Fibroblast of skin of back (primary cell): ENCODE measurements around the gene CHAD. TPM values are rescaled to one million over a fixed set of nuclear protein-coding genes. Genes with fewer than 3 reads are reported as not detected.
A peak's percentile ranks its signal among the peaks of the same experiment; 100 is the strongest.

Experiments used
- DNase-seq: peaks from one replicate; pipeline ENCODE4 v3.0.0-alpha.2; 2013
- polyA plus RNA-seq, 2 experiments: library from polyadenylated mRNA; unstranded; fragments of 120-200 nt; gene quantifications; one replicate each; pipeline ENCODE4 v1.2.1, GENCODE V29; 2013; ENCODE audit not compliant: insufficient read length in 2 of 2

CHAD gene, protein sequence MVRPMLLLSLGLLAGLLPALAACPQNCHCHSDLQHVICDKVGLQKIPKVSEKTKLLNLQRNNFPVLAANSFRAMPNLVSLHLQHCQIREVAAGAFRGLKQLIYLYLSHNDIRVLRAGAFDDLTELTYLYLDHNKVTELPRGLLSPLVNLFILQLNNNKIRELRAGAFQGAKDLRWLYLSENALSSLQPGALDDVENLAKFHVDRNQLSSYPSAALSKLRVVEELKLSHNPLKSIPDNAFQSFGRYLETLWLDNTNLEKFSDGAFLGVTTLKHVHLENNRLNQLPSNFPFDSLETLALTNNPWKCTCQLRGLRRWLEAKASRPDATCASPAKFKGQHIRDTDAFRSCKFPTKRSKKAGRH
- polyA plus RNA-seq (2013, experiment 1 of 2; ENCODE audit: insufficient read length), result 0.41 TPM
- polyA plus RNA-seq (2013, experiment 2 of 2; ENCODE audit: insufficient read length), result 0.44 TPM

GRCh38 chr17:50468304-50469207, at the start of gene CHAD:
TSS of gene CHAD (minus strand) at chr17:50468880. CDS start at chr17:50468813, 67 bp downstream.
- no peak for DNase-seq

DNA sequence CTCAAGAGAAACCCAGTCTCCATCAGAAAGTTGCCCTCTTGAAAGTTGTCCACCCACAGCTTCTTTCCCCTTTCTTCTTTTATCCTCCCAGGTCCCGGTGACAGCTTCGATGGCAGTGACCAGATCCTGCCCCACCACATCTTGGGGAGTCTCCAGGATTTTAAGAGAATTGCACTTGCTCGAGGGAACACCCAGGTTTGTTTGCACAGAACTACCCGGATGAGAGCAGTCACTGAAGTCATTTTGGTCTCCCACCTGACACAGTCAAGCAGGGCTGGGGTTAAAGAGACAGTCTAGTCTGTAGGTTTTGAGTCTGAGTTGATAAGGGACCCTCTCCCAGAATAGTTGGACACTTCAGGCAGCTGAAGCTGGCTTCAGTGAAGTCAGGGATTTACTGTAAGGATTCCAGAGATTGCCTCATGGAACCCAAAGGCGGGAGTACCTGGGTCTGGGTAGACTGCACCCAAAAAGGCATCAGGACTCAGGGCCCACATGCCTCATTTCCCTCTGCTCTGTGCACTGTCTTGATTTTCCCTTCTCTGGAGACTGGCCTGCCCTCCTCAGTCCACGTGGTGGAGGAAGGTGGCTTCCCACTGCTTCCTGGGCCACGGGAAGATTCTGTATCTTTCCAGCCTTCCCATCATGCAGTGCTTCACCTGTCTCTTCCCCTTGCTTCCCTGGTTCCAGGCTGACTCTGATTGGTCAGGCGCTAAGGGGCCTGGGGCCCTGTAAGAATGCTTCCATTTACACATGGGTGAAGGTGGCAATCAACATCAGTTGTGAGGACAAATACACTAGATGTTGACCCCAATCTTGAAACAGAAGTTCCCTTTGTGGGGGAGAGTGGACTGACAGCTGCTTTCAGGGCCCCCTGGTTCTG, 49.1 kb upstream of the CHAD start:
- no peak for DNase-seq

DNA sequence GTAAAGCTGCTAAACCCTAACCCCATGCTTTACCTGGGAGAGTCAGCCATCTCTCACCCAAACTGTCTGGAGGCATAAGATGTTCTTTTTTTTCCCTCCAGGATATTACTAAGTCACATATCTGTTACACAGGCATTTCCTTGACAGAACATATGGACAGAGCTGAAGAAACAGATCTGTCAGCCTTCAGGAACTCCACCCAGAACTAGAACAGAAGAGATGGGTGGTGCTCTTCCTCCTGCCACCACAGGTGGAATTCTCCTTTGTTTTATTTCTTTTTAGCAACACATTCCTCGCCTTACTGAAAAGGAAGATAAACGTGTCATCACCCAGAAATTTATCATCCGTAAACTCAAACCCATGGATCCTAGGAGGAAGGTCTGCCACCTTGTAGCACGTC, 48.3 kb upstream of the CHAD start:
- no peak for DNase-seq

DNA sequence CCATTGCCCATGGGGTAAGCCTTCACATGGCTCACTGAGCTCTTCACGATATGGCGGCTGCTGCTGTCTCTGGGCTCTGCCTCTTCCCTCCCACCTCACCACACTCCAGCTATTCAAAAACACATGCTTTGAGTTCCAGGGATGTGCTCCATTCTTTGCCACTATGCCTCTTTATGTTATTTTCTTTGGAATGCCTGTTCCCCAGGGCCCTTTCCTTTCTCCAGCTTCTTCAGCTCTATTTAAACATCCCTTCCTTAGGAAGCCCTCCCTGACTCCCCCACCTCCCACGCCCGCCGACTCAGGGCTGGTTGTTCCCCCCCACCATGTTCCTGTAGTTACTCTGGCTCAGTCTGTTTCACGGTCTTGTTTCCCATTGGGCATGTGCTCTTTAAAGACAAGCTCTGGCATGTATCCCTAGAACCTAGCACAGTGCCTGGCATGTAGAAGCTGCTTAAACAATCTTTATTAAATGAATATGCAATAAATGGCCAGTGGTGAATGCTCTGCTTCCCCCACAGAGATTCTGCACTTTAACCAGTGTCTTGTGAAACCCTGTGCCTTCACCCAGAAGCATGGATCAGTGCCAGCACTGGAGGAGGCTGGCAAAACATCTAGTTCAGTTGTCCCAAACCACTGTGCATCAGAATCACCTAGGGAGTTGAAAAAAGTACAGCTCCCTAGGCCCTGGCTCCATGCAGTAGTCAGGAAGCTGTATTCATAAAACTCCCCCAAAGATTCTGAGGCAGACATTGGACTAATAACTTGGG, 46.4 kb upstream of the CHAD start:
- peak; percentile 83 for DNase-seq

GRCh38 chr17:50514388-50514787, 45.7 kb upstream of the CHAD start:
- no peak for DNase-seq

- no peak for DNase-seq
Observed at GRCh38 chr17:50513495-50513894, 44.8 kb upstream of the CHAD start.

DNA sequence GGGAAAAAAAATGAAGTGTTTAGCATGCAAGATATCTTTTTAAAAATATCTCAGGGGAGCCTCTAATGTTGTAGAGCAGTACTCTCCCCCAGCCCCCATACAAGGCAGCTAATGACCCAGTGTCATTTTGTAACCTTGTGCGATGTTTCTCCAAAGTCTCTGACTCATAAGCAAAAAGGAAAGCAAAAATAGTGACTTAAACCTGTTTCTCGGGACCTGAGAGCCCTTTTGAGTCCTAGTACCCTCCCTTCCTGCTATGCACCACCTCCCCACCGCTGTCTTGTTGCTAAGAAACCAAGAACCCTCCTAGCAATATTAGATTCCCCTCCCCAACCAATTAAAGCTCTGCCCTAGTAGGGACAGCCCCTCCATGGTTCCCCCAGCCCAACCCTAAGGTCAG, 42.4 kb upstream of the CHAD start:
- peak; percentile 27 for DNase-seq

- DNase-seq, result no peak
Observed at GRCh38 chr17:50508573-50509460, 40.1 kb upstream of the CHAD start.

GRCh38 chr17:50507871-50508572, 39.3 kb upstream of the CHAD start, which contains the start of gene MYCBPAP:
TSS of gene MYCBPAP (plus strand) at chr17:50508439. CDS start at chr17:50508675, 236 bp downstream.
- DNase-seq, result peak; percentile 77

DNA sequence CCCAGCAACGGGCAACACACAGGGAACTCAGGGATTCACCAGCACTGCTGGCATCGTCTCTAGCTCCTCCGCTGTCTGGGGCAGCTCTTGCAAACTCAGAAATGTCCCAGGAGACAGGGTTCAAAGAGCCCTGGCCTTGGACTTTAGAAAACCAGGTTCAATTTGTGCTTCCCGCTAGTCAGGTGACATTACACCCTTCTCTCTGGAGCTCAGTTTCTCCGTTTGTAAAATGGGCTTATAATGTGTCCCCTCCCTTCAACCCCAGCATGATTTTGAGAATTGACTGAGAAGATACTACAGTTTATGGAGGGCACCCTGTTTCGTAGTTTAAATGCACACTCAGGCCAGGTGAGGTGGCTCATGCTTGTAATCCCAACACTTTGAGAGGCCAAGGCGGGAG, 37.6 kb upstream of the CHAD start:
- no peak for DNase-seq

DNA sequence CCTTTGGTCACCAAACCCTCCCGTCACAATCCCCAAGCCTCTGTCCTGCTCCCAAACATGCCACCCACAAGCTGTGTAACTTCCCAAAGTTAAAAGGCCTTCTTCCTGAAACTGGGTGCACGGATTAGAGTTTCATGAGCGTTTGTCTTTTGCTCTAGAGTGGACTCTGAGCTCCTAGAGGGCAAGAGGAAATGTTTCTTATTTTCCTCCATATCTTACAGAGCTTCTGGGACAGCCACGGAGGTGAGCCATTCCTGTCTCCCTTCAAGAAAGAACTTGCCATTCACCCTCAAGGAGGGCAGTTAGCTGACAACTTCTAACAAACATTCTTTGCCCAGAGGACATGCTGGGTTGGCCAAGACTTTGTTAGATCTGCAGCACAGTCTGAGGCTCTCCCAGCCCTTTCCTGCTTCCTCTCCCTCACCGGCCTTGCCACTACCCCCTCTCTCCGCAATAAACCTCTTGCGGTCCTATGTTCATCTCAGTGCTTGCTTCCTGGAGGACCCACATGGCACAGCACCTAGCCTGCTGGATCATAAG, 37.0 kb upstream of the CHAD start:
- no peak for DNase-seq

DNA sequence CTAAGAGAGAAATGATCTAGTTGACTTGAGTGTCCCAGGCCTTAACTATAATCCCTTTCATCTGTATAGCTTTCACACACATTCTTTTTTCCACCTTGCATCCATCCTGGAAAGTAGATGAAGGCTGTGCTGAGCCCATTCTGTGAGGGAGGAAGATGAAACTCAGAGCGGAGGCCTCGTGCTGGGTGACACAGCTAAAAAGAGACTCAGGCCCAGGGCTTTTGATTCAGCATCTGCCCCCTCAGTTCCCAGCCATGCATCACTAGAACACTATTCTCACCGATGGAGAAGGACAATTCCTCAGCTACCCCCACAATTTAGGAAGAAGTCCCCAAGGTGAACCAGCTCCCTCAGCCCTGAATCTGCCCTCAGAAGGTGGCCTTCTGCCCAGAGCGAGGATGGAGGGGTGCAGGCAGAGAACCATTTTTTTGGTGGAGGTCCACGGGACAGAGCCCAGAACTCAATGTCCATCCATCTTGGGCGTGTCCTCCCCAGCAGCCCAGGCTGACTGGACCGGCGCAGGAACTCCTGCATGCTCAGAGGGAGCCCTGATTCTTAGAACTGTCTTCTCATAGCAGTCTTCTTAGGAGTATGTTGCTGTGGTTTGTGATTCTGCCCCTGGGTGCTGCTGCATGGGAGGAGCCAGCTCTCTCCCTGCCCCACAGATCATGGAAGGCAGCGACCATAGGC, 33.8 kb upstream of the CHAD start:
- DNase-seq, result no peak

DNA sequence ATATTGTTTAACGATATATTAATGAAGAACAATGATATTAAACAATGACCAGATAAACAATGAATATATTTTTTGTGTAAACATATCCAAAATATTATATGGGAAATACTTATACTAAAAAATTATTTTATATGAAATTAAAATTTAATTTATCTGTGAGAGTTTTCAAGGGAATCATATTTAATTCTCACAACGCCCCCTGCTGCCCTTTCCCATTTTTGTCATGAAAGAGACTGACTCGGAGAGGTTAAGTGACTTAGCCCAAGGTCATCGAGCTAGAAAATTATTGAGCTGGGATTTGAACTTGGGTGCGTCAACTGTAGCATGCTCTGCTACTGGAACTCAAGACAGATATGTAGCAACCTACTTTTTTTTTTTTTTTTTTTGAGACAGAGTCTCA, 32.4 kb upstream of the CHAD start:
- peak; percentile 35 for DNase-seq

DNA sequence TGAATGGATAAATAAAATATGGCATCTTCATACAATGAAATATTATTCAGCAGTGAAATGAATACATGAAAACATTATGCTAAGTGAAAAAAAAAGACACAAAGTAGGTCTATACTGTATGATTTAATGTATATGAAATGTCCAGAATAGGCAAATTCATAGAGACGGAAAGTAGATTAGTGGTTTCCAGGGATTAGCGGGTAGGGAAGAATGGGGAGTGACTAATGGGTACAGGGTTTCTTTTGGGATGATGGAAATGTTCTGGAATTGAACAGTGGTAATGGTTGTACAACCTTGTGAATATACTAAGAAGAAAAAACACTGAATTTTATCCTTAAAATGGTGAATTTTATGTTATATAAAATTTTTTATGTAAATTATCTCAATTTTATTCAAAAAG, 31.0 kb upstream of the CHAD start:
- peak; percentile 72 for DNase-seq

DNA sequence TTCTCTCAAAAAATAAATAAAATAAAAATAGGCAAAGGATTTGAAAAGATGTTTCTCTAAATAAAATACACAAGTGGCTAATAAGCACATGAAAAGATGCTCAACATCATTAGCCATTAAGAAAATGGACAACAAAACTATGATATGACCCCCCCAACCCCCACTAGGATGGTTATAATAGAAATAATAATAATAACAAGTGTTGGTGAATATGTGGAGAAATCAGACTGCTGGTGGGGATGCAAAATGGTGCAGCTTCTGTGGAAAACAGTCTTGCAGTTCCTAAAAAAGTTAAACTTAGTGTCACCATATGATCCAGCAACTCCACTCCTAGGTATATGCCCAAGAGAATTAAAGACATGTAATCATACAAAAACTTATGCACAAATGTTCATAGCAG, 30.6 kb upstream of the CHAD start:
- no peak for DNase-seq

DNA sequence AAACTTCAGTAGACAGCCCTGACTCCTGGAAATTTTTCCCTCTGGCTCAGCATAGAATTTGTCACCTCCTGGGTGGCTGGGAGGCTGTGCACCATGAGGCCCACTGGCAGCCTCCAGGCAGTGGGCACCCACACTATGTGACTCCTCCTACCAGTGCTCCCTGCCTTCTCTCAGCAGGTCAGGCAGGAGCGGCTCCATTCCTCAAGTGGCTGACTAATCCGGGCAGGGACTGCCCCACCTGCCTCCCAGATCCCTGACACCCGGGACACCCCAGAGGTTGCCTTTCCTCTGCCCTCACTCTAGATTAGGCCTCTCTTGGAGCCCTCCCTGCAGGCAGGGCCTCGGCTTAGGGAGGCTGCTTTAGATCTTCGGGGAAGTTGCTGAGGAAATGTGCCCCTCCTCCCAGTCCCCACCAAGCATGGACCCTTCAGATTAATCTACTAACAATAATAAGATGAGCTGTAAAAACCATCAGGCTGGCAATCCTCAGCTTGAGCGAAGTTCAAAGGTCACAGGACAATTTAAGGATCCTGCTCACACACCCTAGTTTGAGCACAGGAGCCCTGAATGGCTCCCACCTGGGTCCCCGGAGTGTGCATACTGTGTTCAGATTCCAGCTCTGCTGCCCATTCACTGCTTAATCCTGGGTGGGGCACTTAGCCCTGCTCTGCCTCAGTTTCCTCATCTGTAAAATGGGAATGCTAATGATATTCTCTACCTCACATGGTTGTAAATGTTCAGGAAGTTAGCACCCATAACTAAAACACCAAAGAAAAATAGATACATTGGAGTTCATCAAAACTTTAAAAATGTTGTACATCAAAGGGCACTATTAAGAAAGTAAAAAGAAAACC, 29.6 kb upstream of the CHAD start:
- no peak for DNase-seq

DNA sequence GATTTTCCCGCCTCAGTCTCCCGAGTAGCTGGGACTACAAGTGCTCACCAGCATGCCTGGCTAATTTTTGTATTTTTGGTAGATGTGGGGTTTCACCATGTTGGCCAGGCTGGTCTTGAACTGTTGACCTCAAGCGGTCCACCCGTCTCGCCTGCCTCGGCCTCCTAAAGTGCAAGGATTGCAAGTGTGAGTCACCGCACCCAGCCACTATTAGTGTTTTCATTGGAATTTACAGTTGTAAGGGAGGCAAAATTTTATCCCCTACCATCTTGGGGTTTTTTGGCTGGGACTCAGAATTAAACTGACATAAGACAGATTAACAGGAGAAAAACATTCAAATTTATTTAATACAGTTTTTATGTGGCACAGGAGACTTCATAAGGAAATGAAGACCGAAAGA, 27.2 kb upstream of the CHAD start:
- peak; percentile 68 for DNase-seq
